ENCODE measurements around the gene PHF21A. TPM values are rescaled to one million over a fixed set of nuclear protein-coding genes. Genes with fewer than 3 reads are reported as not detected.

PHF21A gene
- total RNA-seq, 1 experiment from 2014 or later = 29.4 TPM

DNA sequence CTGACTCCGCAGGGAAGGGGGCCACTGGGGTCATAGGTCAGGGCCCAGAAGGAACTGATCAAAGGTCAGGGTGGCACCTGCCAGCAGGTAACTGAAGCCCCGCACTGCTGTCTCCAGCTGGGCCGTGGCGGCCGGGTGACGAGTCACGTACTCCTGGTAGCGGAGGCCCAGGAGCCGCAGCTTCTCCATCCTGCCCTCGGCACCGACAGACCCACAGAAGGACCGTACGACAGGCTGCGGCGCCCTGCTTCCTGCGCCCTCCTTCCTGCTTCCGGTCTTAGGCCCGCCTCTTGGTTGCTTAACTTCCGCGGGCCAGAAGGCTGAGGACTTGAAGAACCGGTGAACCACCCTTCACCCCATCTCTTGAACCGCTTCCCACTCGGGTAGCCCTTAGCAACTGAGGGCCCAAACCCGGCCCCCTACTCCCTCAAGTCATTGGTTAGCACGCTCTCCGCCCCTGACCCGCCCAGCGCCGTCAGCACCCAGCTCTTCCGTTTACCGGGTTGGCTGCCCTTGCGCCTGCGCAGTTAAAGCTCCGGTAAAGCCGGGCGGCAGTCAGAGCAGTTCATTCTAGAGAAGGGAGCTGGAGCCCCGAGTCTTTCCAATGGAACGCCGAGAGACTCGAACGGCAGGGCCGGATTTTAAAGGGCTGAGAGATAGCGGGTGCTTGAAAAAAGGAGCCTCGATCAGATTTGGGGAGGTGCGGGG is 203.5 kb downstream of the PHF21A start, which contains the start of gene PEX16 (continued):
- TF ChIP-seq, protein P1, sequence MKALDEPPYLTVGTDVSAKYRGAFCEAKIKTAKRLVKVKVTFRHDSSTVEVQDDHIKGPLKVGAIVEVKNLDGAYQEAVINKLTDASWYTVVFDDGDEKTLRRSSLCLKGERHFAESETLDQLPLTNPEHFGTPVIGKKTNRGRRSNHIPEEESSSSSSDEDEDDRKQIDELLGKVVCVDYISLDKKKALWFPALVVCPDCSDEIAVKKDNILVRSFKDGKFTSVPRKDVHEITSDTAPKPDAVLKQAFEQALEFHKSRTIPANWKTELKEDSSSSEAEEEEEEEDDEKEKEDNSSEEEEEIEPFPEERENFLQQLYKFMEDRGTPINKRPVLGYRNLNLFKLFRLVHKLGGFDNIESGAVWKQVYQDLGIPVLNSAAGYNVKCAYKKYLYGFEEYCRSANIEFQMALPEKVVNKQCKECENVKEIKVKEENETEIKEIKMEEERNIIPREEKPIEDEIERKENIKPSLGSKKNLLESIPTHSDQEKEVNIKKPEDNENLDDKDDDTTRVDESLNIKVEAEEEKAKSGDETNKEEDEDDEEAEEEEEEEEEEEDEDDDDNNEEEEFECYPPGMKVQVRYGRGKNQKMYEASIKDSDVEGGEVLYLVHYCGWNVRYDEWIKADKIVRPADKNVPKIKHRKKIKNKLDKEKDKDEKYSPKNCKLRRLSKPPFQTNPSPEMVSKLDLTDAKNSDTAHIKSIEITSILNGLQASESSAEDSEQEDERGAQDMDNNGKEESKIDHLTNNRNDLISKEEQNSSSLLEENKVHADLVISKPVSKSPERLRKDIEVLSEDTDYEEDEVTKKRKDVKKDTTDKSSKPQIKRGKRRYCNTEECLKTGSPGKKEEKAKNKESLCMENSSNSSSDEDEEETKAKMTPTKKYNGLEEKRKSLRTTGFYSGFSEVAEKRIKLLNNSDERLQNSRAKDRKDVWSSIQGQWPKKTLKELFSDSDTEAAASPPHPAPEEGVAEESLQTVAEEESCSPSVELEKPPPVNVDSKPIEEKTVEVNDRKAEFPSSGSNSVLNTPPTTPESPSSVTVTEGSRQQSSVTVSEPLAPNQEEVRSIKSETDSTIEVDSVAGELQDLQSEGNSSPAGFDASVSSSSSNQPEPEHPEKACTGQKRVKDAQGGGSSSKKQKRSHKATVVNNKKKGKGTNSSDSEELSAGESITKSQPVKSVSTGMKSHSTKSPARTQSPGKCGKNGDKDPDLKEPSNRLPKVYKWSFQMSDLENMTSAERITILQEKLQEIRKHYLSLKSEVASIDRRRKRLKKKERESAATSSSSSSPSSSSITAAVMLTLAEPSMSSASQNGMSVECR (CRISPR knock-in tag; IDR thresholded peaks at IDR 0.05; ENCODE audit: borderline replicate concordance) = peak; percentile 70; the same call in 1 of the 2 replicates
- TF ChIP-seq, protein P2, sequence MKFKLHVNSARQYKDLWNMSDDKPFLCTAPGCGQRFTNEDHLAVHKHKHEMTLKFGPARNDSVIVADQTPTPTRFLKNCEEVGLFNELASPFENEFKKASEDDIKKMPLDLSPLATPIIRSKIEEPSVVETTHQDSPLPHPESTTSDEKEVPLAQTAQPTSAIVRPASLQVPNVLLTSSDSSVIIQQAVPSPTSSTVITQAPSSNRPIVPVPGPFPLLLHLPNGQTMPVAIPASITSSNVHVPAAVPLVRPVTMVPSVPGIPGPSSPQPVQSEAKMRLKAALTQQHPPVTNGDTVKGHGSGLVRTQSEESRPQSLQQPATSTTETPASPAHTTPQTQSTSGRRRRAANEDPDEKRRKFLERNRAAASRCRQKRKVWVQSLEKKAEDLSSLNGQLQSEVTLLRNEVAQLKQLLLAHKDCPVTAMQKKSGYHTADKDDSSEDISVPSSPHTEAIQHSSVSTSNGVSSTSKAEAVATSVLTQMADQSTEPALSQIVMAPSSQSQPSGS (CRISPR knock-in tag; IDR thresholded peaks at IDR 0.05; ENCODE audit: borderline replicate concordance, low read depth) = no peak
- no peak for TF ChIP-seq MXD4 (CRISPR knock-in tag; IDR thresholded peaks at IDR 0.05; ENCODE audit: borderline replicate concordance)
- TF ChIP-seq, protein P3, sequence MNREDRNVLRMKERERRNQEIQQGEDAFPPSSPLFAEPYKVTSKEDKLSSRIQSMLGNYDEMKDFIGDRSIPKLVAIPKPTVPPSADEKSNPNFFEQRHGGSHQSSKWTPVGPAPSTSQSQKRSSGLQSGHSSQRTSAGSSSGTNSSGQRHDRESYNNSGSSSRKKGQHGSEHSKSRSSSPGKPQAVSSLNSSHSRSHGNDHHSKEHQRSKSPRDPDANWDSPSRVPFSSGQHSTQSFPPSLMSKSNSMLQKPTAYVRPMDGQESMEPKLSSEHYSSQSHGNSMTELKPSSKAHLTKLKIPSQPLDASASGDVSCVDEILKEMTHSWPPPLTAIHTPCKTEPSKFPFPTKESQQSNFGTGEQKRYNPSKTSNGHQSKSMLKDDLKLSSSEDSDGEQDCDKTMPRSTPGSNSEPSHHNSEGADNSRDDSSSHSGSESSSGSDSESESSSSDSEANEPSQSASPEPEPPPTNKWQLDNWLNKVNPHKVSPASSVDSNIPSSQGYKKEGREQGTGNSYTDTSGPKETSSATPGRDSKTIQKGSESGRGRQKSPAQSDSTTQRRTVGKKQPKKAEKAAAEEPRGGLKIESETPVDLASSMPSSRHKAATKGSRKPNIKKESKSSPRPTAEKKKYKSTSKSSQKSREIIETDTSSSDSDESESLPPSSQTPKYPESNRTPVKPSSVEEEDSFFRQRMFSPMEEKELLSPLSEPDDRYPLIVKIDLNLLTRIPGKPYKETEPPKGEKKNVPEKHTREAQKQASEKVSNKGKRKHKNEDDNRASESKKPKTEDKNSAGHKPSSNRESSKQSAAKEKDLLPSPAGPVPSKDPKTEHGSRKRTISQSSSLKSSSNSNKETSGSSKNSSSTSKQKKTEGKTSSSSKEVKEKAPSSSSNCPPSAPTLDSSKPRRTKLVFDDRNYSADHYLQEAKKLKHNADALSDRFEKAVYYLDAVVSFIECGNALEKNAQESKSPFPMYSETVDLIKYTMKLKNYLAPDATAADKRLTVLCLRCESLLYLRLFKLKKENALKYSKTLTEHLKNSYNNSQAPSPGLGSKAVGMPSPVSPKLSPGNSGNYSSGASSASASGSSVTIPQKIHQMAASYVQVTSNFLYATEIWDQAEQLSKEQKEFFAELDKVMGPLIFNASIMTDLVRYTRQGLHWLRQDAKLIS (CRISPR knock-in tag; IDR thresholded peaks at IDR 0.05; ENCODE audit: borderline replicate concordance) = no peak
- no peak for TF ChIP-seq ZNF121 (CRISPR knock-in tag; IDR thresholded peaks at IDR 0.05)
- TF ChIP-seq NR1H2 (CRISPR knock-in tag; IDR thresholded peaks at IDR 0.05) = no peak
- TF ChIP-seq, protein P4, sequence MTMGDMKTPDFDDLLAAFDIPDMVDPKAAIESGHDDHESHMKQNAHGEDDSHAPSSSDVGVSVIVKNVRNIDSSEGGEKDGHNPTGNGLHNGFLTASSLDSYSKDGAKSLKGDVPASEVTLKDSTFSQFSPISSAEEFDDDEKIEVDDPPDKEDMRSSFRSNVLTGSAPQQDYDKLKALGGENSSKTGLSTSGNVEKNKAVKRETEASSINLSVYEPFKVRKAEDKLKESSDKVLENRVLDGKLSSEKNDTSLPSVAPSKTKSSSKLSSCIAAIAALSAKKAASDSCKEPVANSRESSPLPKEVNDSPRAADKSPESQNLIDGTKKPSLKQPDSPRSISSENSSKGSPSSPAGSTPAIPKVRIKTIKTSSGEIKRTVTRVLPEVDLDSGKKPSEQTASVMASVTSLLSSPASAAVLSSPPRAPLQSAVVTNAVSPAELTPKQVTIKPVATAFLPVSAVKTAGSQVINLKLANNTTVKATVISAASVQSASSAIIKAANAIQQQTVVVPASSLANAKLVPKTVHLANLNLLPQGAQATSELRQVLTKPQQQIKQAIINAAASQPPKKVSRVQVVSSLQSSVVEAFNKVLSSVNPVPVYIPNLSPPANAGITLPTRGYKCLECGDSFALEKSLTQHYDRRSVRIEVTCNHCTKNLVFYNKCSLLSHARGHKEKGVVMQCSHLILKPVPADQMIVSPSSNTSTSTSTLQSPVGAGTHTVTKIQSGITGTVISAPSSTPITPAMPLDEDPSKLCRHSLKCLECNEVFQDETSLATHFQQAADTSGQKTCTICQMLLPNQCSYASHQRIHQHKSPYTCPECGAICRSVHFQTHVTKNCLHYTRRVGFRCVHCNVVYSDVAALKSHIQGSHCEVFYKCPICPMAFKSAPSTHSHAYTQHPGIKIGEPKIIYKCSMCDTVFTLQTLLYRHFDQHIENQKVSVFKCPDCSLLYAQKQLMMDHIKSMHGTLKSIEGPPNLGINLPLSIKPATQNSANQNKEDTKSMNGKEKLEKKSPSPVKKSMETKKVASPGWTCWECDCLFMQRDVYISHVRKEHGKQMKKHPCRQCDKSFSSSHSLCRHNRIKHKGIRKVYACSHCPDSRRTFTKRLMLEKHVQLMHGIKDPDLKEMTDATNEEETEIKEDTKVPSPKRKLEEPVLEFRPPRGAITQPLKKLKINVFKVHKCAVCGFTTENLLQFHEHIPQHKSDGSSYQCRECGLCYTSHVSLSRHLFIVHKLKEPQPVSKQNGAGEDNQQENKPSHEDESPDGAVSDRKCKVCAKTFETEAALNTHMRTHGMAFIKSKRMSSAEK (CRISPR knock-in tag; IDR thresholded peaks at IDR 0.05; ENCODE audit: borderline replicate concordance) = no peak
- TF ChIP-seq GABPB1 (CRISPR knock-in tag; IDR thresholded peaks at IDR 0.05) = peak; percentile 51; the same call in 1 of the 2 replicates
- no peak for TF ChIP-seq SMAD3 (CRISPR knock-in tag; IDR thresholded peaks at IDR 0.05; ENCODE audit: borderline replicate concordance)
- 0 out of 2 replicates have a peak, but pooled peaks have one; percentile 12 for TF ChIP-seq KAT7 (CRISPR knock-in tag; IDR thresholded peaks at IDR 0.05; ENCODE audit: borderline replicate concordance)

Measured in WTC11 (cell line).